GM12874 (cell line): Measurements from ENCODE around the gene CCND3.

ENCODE experiments used
- TF ChIP-seq, protein P1 (sequence below): IDR thresholded peaks from 2 replicates; pipeline ENCODE4 v1.5.1; 2011; ENCODE audit warnings: low read depth, mild to moderate bottlenecking, control low read depth, low read length, moderate library complexity; ENCODE audit not compliant: insufficient read depth

CCND3 gene

DNA sequence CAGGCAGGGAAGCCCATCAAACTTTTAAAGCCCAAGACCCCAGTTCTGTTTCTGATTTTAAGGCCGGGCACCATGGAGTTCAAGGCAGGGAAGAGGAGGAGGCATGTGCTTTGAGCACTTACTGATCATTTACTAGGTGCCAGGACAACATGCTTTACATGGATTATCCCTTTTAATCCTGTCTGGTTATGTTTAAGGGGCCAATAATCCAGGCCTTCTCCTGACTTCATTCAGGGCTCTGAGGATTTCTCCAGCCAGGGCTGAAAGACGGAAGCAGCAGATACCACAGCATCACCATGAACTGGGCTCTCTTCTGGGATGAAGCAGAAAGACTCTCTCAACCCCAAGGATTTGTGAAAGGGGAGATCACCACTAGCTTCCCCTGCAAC, 4.1 kb downstream of the CCND3 start:
- TF ChIP-seq, protein P1, sequence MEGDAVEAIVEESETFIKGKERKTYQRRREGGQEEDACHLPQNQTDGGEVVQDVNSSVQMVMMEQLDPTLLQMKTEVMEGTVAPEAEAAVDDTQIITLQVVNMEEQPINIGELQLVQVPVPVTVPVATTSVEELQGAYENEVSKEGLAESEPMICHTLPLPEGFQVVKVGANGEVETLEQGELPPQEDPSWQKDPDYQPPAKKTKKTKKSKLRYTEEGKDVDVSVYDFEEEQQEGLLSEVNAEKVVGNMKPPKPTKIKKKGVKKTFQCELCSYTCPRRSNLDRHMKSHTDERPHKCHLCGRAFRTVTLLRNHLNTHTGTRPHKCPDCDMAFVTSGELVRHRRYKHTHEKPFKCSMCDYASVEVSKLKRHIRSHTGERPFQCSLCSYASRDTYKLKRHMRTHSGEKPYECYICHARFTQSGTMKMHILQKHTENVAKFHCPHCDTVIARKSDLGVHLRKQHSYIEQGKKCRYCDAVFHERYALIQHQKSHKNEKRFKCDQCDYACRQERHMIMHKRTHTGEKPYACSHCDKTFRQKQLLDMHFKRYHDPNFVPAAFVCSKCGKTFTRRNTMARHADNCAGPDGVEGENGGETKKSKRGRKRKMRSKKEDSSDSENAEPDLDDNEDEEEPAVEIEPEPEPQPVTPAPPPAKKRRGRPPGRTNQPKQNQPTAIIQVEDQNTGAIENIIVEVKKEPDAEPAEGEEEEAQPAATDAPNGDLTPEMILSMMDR: no peak

DNA sequence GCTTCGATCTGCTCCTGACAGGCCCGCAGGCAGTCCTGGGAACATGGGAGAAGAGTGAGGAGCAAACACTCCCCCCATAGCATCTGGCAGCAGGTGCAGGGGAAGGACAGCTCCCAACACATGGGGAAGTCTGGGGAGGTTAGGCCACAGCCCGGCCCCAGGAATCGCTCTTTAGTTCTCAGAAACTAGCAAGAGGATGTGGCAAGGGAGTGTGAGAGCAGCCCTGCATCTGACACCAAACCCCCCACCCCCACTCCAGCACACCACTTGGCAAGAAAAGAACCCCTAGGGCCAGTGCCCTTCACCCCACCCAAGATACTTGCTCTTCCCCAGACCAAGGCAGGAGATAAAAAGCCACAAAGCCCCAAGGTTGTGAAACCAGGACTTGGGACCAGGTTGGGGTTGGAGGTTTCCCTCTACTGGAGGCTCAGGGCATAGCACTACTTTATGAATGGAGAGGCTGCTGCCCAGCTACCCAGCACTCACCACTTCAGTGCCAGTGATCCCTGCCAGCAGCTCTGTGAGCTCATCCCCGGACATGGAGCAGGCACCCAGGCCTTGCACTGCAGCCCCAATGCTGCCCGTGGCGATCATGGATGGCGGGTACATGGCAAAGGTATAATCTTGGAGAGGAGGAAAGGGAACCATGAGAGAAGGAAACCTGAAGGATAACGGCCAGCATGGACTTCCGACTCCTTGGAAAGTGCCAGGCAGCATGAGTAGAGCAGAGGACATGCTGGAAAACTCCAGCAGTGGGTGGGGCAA, 5.4 kb downstream of the CCND3 start:
- TF ChIP-seq, protein P1: peak; percentile 91

DNA sequence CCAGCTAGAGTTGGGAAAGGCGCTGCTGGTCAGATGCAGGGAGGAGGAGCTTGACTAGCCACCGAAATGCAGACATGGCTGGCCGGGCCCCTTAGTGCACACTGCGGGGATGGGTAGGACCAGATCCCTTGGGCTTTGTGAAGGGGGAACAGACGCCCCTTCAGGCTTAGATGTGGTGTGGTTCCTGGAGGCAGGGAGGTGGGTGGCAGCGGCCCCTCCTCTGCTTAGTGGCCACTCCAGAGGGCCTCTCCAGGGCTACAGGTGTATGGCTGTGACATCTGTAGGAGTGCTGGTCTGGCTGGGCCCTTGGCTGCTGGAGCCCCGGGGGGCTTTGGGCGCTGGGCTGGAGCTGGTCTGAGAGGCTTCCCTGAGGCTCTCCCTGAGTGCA, 5.9 kb downstream of the CCND3 start:
- TF ChIP-seq, protein P1: no peak

DNA sequence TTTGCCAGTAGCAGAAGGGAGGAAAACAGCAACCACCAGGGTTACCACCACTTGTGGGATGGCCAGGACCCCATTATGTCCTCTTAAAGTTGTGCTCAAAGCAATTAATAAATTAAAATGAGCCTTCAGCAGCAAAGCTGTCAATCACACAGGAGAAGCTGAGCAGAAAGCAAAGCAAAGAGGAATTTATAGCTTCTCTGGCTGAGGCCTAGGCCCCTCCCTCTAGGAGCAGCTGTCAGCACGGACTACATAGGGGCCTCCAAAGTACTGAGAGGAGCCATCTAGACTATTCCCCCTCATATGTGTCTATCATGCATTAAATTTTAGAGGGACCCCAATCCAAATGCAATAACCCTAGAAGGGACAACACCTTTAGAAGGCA, 6.4 kb downstream of the CCND3 start:
- TF ChIP-seq, protein P1: no peak

DNA sequence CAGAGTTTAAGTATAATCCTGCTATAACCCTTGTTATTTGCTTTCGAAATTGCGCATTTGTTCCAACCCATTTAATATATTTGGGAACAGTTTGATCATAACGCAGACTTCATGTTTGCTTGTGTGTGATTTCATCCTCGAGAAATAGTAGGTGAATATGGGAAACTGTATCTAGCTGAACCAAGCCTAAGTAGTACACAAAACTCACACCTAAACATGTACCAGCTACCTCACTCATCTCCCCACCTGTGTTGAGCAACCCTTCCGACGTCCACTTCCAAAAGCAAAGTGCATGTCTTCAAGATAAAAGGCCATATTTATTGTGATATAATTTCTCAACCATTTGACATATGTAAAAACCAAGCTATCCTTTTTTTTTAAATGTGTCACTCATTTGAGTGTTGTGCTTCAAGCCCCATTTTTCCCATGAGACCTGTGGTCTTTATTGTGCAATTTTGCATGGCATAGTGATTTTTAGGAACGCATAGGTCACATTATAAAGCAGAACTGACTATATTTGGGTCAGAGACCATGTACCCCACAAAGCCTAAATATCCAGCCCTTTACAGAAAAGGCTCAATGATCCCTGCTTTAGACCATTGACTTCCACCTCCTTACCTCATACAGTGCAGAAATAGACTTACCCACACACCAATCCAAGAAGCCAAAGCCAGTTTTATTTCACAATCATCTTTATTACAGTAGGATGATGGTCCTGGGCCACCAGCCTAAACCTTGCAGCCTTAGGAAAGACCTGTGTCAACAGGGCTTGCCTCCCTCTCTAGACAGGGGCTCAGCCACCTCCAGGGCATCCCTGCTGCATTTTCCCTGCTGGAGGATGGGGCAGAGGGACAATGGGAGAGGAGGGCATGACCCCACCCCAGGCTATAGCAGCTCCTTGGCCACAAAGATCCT, 7.1 kb downstream of the CCND3 start:
- TF ChIP-seq, protein P1: no peak

DNA sequence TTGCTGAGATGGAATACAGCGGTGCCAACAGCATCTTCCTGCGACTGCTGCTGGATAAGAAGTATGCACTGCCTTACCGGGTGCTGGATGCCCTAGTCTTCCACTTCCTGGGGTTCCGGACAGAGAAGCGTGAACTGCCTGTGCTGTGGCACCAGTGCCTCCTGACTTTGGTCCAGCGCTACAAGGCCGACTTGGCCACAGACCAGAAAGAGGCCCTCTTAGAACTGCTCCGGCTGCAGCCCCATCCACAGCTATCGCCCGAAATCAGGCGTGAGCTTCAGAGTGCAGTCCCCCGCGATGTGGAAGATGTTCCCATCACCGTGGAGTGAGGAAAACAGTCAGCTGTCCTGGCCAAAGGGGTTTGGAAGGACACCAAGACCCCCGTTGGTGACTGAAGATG, 9.2 kb downstream of the CCND3 start:
- TF ChIP-seq, protein P1: no peak

DNA sequence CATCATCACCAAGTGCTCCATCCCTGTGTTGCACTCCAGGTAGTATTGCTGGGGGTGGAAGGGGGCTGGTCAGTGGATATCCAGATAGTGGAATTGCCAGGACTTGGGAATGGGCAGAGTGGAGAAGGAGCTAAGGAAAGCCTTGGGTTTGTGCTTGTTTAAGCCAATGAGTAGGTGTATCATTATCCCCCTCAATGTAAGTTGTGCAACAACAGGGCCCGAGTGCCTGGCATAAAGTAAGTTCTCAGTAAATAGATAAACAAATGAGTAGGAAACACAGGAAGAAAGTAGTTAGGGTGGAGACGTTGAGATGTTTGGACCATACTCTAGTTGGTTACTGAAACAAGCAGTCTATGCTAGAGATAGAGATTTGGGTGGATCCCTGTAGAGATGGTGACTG, 9.8 kb downstream of the CCND3 start:
- TF ChIP-seq, protein P1: no peak
